Calu3 (cell line): Measurements from ENCODE around the gene DNAJC5G. TPM values are rescaled to one million over a fixed set of nuclear protein-coding genes. Genes with fewer than 3 reads are reported as not detected.

Experiments
- BruUV-seq: library from RNA; stranded (reverse); fragments of 400-500 nt; replicated peaks from 2 replicates; lab custom pipeline; 2021; lab: Mats Ljungman, UMichigan
- CTCF ChIA-PET: fragments of 300-600 bp; sonication (Branson Sonifier 250); formaldehyde crosslinking; loops from one replicate; lab custom pipeline; 2022; ENCODE audit warnings: antibody characterized with exemption; lab: Charles Lee
- DNase-seq: peaks from one replicate; pipeline ENCODE4 v3.0.0; 2022
- H3K27ac Mint-ChIP-seq: one replicate; pipeline ENCODE4 v1.8.0; 2022; ENCODE audit warnings: mixed read lengths; ENCODE audit not compliant: unreplicated experiment
- H3K27me3 Mint-ChIP-seq: one replicate; pipeline ENCODE4 v1.8.0; 2022; ENCODE audit warnings: mixed read lengths; ENCODE audit not compliant: unreplicated experiment
- H3K36me3 Mint-ChIP-seq: one replicate; pipeline ENCODE4 v1.8.0; 2022; ENCODE audit warnings: mild to moderate bottlenecking, moderate library complexity, mixed read lengths; ENCODE audit not compliant: insufficient read depth, unreplicated experiment
- H3K4me1 Mint-ChIP-seq: one replicate; pipeline ENCODE4 v1.8.0; 2022; ENCODE audit warnings: mild to moderate bottlenecking, low read depth, mixed read lengths; ENCODE audit not compliant: unreplicated experiment
- H3K4me3 Mint-ChIP-seq: one replicate; pipeline ENCODE4 v1.8.0; 2022; ENCODE audit warnings: mild to moderate bottlenecking, low read depth, moderate library complexity, mixed read lengths; ENCODE audit not compliant: unreplicated experiment
- H3K9me3 Mint-ChIP-seq: one replicate; pipeline ENCODE4 v1.8.0; 2022; ENCODE audit warnings: low read depth, mixed read lengths; ENCODE audit not compliant: unreplicated experiment
- intact Hi-C: fragments of 100-400 bp; cut with micrococcal nuclease; formaldehyde crosslinking; loops from one replicate; pipeline ENCODE4 v1.10.0; 2022; ENCODE audit not compliant: unreplicated experiment
- total RNA-seq: library from RNA; stranded (reverse); gene quantifications from 2 replicates; pipeline ENCODE4 v1.2.3, GENCODE V29; 2022
- TF ChIP-seq, protein P1 (sequence below): fragments of 200-600 bp; IDR thresholded peaks from one replicate; pipeline ENCODE4 v1.8.0; 2022; ENCODE audit warnings: antibody characterized with exemption; ENCODE audit not compliant: unreplicated experiment

DNAJC5G gene
- total RNA-seq, 1 experiment from 2014 or later = not detected

DNA sequence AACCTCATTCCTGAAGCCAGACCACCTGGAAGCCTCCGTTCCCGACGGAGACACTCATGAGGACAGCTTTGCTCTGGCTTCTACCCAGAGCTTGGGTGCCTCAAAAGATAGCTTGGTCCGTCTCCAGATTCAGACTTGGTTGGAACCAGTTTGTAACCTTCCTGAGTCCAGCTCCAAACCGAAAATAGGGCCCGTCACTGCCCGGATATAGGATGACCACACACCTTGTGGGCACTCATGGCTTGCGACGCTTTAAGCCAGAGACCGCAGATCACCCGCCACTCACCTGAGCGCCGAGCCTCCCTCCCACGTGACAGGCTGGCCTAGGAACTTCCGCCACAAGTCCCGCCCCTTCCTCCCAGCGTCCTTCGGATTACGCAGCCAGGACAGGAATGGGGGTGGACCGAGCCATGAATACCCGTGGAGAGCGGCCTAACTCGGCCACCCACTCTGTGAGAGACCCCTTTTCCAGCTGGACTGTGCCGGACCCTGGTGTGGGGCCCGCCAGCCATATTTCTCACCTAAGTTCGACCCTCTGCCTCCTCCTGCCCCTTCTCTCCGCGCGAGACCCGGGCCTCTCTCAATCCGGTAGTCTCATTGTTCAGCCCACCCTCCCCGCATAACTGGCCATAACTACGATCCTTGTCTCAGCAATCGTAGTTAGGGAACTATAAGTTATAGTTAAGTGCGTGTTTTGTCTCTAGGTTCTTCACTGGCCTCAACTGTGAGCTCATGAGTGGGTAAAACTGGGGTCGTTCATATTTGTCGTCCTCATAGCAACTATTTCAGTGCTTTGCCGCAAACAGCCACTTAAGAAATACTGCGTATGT lies 47.7 kb downstream of the DNAJC5G start, which contains the start of gene MPV17:
MPV17 (minus strand) TSS at position 332 of the 830 bp plus-strand sequence. CDS start 580 bp downstream, outside the sequence.
- Mint-ChIP-seq H3K27me3 (no peaks in the 10 kb centered on the region), H3K4me3 (peak within 1 kb of the TSS; percentile 91), H3K27ac (peak within 1 kb of the TSS; percentile 96), H3K4me1 (peaks cover 20% of the 10 kb centered on the region), H3K36me3 (peaks cover 53% of the 10 kb centered on the region), H3K9me3 (no peaks in the 10 kb centered on the region)
- TSS peak; percentile 97 for BruUV-seq
- CTCF ChIA-PET = interaction anchor here (0.6 to 1.2 kb wide), 2 partner anchors 19 to 30 kb away, joined by 3 read pairs; no protein-coding TSS in a partner anchor
- TF ChIP-seq, protein P1, sequence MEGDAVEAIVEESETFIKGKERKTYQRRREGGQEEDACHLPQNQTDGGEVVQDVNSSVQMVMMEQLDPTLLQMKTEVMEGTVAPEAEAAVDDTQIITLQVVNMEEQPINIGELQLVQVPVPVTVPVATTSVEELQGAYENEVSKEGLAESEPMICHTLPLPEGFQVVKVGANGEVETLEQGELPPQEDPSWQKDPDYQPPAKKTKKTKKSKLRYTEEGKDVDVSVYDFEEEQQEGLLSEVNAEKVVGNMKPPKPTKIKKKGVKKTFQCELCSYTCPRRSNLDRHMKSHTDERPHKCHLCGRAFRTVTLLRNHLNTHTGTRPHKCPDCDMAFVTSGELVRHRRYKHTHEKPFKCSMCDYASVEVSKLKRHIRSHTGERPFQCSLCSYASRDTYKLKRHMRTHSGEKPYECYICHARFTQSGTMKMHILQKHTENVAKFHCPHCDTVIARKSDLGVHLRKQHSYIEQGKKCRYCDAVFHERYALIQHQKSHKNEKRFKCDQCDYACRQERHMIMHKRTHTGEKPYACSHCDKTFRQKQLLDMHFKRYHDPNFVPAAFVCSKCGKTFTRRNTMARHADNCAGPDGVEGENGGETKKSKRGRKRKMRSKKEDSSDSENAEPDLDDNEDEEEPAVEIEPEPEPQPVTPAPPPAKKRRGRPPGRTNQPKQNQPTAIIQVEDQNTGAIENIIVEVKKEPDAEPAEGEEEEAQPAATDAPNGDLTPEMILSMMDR = no peak
- intact Hi-C loops = loop anchor here (5.0 kb wide), 1 partner anchor 34 kb away; the partner anchor contains the start of gene GTF3C2
- peak; percentile 93 for DNase-seq

DNA sequence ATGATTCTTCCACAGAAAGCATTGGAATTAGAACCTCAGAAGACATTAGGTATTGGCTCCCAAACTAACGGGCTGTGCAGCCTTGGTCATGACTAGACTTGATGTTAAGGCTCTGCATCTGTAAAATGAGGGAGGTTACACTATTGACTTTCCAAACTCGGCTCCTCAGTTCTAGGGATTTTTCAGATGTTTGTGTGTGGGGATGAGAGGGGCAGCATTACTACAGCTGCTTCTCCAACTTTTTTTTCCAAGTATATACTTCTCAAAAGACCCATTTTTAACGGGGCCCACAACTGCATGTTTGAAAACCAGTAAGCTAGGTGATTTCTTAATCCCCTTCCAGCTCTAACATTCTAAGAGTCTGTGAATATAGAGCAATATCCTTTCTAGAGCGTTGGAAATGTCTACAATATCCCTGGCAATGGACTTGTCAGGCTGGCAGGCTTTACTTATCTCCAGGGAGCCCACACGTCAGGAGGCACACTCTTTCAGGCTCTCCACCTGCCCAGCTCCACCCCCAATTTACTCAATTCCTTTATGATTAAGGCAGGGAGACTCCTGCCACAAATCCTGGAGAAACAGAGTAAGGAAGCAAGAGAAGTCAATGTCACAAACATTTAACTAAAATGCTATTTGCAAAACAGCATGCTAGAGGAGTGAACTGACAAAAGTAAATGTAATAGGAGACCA lies 48.5 kb downstream of the DNAJC5G start:
- DNase-seq = no peak
- Mint-ChIP-seq H3K27ac (peak overlapping the region; percentile 96), H3K9me3 (no peaks in the 10 kb centered on the region), H3K4me1 (peaks cover 20% of the 10 kb centered on the region), H3K36me3 (peaks cover 56% of the 10 kb centered on the region), H3K27me3 (no peaks in the 10 kb centered on the region), H3K4me3 (peak overlapping the region; percentile 91)
- CTCF ChIA-PET = interaction anchor here (0.6 kb wide), 1 partner anchor 30 kb away, joined by 3 read pairs; no protein-coding TSS in a partner anchor
- TF ChIP-seq, protein P1 = no peak
- intact Hi-C loops = loop anchor here (5.0 kb wide), 1 partner anchor 34 kb away; the partner anchor contains the start of gene GTF3C2
- BruUV-seq = no TSS peak

DNA sequence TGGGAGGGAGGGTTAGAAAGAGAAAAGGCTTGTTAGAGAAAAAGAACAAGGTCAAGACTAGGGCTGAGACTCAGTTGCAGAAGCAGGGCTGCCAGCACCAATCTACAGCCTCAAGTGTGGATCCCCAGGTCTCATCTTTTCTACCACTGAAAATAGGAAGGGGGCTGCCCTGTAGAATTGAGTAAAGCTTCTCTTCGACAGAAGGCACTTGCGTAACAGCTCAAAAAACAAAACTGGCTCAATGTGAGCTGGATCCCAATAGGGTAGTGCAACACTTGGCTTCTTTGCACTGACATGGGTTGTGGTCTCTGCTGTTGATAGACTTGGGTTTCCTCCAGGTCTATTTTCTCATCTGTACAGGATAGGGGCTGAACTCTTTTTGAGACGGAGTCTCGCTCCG lies 49.5 kb downstream of the DNAJC5G start:
- Mint-ChIP-seq H3K27me3 (no peaks in the 10 kb centered on the region), H3K36me3 (peaks cover 62% of the 10 kb centered on the region), H3K4me3 (no peak overlapping the region), H3K4me1 (peaks cover 20% of the 10 kb centered on the region), H3K9me3 (no peaks in the 10 kb centered on the region), H3K27ac (peak overlapping the region; percentile 96)
- TF ChIP-seq, protein P1 = no peak
- no TSS peak for BruUV-seq
- DNase-seq = no peak
- intact Hi-C loops = loop anchor here (5.0 kb wide), 1 partner anchor 33 kb away; the partner anchor contains the start of gene GTF3C2
- CTCF ChIA-PET = no interaction called here

Other genes starting within 250 kb of the DNAJC5G start
- 75.9 and 79.6 TPM in 2 replicates for gene TMEM214, start 242.5 kb upstream of the DNAJC5G start, total RNA-seq
- gene AGBL5, start 223.8 kb upstream of the DNAJC5G start, total RNA-seq = 20.2 and 25.2 TPM in 2 replicates
- 163 and 172 TPM in 2 replicates for gene OST4, start 203.8 kb upstream of the DNAJC5G start, total RNA-seq
- 0.12 and 0.19 TPM in 2 replicates for gene EMILIN1, start 196.8 kb upstream of the DNAJC5G start, total RNA-seq
- gene KHK, start 188.7 kb upstream of the DNAJC5G start, total RNA-seq = 2.0 and 4.2 TPM in 2 replicates
- gene CGREF1, start 156.3 kb upstream of the DNAJC5G start, total RNA-seq = 3.7 and 9.3 TPM in 2 replicates
- gene ABHD1, start 151.6 kb upstream of the DNAJC5G start, total RNA-seq = 0.56 and 0.64 TPM in 2 replicates
- 54.0 and 60.1 TPM in 2 replicates for gene PREB, start 140.8 kb upstream of the DNAJC5G start, total RNA-seq
- not detected in 2 replicates for gene PRR30, start 136.0 kb upstream of the DNAJC5G start, total RNA-seq
- not detected in 2 replicates for gene TCF23, start 126.4 kb upstream of the DNAJC5G start, total RNA-seq
- 104 and 121 TPM in 2 replicates for gene ATRAID, start 63.4 kb upstream of the DNAJC5G start, total RNA-seq
- 39.6 and 42.3 TPM in 2 replicates for gene SLC5A6, start 63.2 kb upstream of the DNAJC5G start, total RNA-seq
- 68.2 and 71.6 TPM in 2 replicates for gene CAD, start 58.1 kb upstream of the DNAJC5G start, total RNA-seq
- 0.24 TPM in 1 of 2 replicates, not detected in the other for gene SLC30A3, start 12.4 kb upstream of the DNAJC5G start, total RNA-seq
- 0.99 and 2.3 TPM in 2 replicates for gene TRIM54, start 7.0 kb downstream of the DNAJC5G start, total RNA-seq
- 4.6 and 6.6 TPM in 2 replicates for gene UCN, start 33.0 kb downstream of the DNAJC5G start, total RNA-seq
- 77.4 and 84.5 TPM in 2 replicates for gene MPV17, start 47.7 kb downstream of the DNAJC5G start, total RNA-seq
- gene GTF3C2, start 81.3 kb downstream of the DNAJC5G start, total RNA-seq = 83.8 and 85.4 TPM in 2 replicates
- 42.0 and 43.7 TPM in 2 replicates for gene EIF2B4, start 94.9 kb downstream of the DNAJC5G start, total RNA-seq
- gene SNX17, start 95.2 kb downstream of the DNAJC5G start, total RNA-seq = 85.3 and 96.9 TPM in 2 replicates
- gene ZNF513, start 105.3 kb downstream of the DNAJC5G start, total RNA-seq = 10.6 and 13.1 TPM in 2 replicates
- gene PPM1G, start 134.2 kb downstream of the DNAJC5G start, total RNA-seq = 118 and 121 TPM in 2 replicates
- 58.2 and 60.5 TPM in 2 replicates for gene NRBP1, start 153.2 kb downstream of the DNAJC5G start, total RNA-seq
- 71.8 and 74.0 TPM in 2 replicates for gene KRTCAP3, start 166.9 kb downstream of the DNAJC5G start, total RNA-seq
- gene IFT172, start 214.3 kb downstream of the DNAJC5G start, total RNA-seq = 37.5 and 41.7 TPM in 2 replicates
- 5.3 and 7.2 TPM in 2 replicates for gene FNDC4, start 219.8 kb downstream of the DNAJC5G start, total RNA-seq
- 17.8 and 26.8 TPM in 2 replicates for gene GCKR, start 221.4 kb downstream of the DNAJC5G start, total RNA-seq